Endothelial cell of hepatic sinusoid (primary cell): ENCODE data around the gene EDARADD.
"Not testable (repeated sequence)": the region's sequence is repeated elsewhere in the genome, so short reads cannot be mapped to it uniquely, and the experiment has no call there.

Source experiments
- in situ Hi-C: cut with HindIII; loops from 2 replicates; pipeline ENCODE4 v1.10.0; 2017; ENCODE audit warnings: low sequenced_read_pairs

The EDARADD gene

DNA sequence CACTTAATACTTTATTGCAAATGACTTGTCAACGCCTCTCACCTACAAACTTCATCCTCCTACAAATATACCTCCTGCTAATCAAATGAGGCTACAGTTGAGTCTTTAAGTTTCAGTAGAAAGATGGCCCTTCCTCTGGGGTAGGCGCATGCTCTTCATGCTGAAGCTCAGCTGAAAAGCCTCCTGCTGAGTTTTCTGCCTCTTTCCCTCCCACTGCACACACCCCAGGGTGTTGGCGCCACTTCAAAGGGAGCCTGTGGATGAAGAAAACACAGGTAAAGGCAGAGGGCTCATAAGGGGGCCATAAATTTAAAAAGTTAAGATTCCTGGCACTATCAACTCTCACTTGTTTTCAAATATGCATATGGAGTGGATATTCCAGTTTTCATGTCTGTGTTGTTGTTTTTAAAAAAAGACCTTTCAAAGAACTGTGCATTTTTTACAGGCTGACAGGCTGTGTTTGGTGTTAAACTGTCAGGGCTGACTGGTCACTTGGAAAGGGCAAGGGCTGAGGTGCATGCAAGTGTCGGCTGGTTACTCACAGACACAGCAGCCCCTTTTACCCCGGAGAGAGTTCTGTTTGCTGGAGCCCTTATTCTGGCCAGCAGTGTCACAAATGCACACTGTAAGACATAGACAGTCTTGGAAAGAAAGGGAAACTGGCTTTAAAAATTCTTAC, 86.8 kb downstream of the EDARADD start:
- in situ Hi-C loops: no loop called here

DNA sequence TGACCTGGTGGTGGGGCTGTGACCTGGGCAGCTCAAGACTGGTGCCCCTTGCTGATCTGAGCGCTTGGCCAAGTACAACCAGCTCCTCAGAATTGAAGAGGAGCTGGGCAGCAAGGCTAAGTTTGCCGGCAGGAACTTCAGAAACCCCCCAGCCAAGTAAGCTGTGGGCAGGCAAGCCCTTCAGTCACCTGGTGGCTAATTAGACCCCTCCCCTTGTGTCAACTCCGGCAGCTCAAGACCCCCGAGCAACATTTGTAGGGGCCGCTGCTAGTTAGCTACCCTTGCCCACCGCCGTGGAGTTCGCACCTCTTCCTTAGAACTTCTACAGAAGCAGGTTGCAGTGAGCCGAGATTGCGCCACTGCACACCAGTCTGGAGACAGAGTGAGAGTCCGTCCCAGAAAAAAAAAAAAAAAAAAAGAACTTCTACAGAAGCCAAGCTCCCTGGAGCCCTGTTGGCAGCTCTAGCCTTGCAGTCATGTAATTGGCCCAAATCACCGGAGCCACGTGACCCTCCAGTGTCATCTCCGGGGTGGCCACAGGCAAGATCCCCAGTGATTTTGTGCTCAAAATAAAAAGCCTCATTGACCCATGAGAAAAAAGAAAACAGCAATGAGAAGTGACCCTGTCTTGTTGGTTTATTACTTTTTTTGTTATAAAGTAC, 90.4 kb downstream of the EDARADD start:
- in situ Hi-C loops: no loop called here

DNA sequence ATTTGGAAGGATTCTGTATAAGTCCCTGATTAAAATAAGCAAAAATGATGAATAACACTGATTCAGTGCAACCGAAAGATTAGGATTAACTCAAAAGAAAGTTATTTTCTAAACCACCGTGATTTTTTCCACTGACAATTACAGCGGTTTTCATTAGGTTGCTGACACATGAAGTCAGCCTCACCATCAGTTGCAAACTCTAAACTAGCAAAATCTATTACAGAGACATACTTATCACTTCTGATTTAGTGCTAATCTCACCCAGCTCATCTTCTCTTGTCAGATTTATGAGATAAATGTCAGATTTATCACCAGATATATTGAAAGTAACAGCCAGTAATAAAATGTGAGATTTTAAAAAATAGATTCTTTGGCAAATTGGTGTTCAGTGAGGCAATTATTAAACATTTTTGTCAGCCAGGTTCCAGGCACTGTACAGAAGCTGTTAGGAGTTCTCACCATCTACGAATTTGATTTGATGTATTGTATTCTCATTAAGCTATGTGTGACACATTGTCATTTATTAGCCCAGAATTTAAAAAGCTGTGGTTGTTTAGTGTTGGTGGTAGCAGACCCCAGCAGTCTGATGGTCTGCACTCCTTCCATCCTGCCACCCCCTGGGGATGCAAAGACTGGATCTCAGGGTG, 92.4 kb downstream of the EDARADD start:
- in situ Hi-C loops: loop anchor here (5.0 kb wide), 1 partner anchor 39 kb away; no protein-coding TSS in a partner anchor

GRCh38 chr1:236489161-236489560, 95.1 kb downstream of the EDARADD start:
- in situ Hi-C loops: loop anchor here (5.0 kb wide), 1 partner anchor 42 kb away; no protein-coding TSS in a partner anchor

- in situ Hi-C loops: loop anchor here (5.0 to 10.0 kb wide), 2 partner anchors 43 to 355 kb away; no protein-coding TSS in a partner anchor
Observed at GRCh38 chr1:236489710-236490377, 95.8 kb downstream of the EDARADD start.

- in situ Hi-C loops: loop anchor here (10.0 kb wide), 1 partner anchor 357 kb away; no protein-coding TSS in a partner anchor
Observed at GRCh38 chr1:236491469-236492136, 97.5 kb downstream of the EDARADD start.

DNA sequence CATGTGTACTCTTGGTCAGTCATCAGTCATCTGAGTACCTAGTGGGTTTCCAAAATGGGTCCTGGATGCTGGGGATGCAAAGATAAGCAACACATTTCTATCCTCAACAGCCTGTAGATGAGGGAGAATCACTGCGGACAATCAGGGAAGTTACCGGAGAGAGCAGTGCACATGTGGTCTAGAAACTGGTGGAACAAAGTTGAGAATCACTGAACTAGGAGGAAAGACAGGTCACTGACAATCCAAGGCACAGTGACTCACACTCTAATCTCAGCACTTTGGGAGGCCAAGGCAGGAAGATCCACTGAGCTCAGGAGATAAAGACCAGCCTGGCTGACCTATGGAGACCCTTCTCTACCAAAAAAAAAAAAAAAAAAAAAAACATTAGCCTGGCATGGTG, 98.3 kb downstream of the EDARADD start:
- in situ Hi-C loops: loop anchor here (10.0 kb wide), 1 partner anchor 358 kb away; no protein-coding TSS in a partner anchor

DNA sequence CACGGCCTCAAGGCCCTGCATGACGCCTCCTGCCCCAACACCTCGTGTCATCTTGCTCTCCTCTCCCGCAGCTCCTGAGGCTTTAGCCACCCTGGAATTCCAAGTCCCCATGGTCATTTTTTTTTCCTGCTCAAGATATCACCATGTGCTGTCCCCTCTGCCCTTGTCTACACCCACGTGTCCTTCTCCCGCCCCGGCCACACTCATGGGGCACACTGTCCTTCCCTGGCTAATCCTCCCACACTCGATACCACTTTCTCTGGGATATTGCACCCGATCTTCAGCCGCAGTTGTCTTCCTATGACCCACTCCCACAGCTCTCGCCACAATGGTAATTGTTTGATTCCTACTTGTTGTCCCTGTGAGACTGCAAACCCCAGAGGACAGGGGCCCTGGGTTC, 100.0 kb downstream of the EDARADD start:
- in situ Hi-C loops: loop anchor here (10.0 kb wide), 1 partner anchor 359 kb away; no protein-coding TSS in a partner anchor

DNA sequence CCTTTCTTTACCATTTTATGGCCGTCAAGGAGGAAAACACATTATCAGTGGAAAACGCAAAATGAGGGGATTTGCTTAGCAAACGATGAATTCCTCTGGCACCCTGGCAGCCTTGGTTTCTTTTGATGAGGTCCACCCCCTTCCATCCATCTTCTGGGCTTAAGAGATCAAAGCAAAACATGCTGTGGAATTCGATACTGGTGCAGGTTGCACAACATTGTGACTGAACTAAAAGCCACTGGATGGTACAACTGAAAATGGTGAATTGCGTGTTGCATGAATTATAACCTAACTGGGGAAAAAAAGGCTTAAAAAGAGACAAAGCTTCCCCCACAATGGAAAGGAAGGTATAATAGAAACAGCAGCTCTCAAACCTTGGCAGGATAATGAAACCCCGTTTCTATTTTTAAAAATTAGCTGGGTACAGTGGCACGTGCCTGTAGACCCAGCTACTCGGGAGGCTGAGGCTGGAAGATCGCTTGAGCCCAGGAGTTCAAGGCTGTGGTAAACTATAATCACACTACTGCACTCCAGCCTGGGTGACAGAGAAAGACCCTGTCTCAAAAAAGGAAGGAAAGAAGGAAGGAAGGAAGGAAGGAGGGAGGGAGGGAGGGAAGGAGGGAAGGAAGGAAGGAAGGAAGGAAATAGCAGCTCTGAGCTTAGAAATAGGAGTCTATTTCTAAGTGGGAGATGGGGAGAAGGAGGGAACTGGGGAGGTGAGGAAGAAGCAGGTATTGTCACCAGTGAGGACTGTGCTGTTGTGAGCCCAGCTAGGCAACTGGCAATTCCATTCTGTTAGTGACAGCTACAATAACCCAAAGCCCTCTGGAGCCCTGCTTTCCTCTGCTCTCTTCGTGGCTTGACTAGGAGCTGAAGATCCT, 100.7 kb downstream of the EDARADD start:
- in situ Hi-C loops: loop anchor here (10.0 kb wide), 1 partner anchor 360 kb away; no protein-coding TSS in a partner anchor

DNA sequence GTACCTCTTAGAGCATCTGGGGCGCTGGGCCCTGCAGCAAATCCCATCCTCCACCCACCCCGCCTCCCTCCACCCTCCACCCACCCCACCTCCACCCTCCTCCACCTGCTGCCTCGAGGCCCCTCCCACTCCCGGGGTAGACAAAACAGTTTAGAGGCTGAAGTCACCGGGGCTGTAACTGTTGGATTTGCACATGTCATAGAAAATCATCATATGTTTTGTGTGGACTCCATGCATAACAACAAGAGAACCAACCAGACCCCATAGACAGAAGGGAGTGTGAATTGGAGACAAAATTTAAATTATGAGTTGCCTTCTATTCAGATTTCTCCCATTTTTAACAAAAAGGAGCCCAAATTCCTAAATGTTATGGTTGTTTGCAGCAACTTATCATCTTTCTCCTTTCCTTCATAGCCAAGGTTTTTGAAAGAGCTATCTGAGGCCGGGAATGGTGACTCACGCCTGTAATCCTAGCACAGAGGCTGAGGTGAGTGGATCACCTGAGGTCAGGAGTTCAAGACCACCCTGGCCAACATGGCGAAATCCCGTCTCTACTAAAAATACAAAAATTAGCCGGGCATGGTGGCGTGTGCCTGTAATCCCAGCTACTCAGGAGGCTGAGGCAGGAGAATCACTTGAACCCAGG, 101.5 kb downstream of the EDARADD start:
- in situ Hi-C loops: loop anchor here (10.0 kb wide), 1 partner anchor 361 kb away; no protein-coding TSS in a partner anchor

DNA sequence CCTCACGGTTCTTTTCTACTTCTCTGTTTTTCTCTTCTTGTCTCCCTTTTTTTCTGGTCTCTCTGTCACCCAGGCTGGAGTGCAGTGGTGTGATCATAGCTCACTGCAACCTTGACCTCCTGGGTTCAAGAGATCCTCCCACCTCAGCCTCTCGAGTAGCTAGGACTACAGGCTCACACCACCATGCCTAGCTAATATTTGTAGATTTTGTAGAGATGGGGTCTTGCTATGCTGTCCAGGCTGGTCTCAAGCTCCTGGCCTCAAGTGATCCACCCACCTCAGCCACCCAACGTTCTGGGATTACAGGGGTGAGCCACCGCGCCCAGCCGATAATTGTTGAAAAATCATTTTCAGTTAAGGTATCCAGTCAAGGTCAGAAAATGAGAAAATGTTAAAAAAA, 103.8 kb downstream of the EDARADD start:
- in situ Hi-C loops: loop anchor here (10.0 kb wide), 1 partner anchor 363 kb away; no protein-coding TSS in a partner anchor

GRCh38 chr1:236501093-236501492, 107.0 kb downstream of the EDARADD start:
- in situ Hi-C loops: no loop called here

DNA sequence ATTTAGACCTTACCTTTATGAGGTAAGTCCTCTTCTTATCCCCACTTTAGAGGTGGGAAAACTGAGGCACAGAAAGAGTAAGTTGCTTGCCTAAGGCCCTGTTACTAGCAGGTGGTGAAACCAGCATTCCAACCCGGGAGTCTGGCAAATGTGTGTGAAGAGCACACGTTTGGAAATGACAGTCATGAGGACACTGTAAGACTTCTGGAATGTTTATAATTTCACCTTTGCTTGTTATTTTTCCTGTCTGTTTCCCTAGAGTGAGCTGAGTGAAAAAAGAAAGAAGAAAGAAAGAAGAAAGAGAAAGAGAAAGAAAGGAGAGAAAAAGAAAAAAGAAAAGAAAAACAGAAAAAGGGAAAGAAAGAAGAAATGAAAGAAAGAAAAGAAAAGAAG, 108.5 kb downstream of the EDARADD start:
- in situ Hi-C loops: no loop called here

GRCh38 chr1:236502972-236503639, 109.0 kb downstream of the EDARADD start:
- in situ Hi-C loops: no loop called here

DNA sequence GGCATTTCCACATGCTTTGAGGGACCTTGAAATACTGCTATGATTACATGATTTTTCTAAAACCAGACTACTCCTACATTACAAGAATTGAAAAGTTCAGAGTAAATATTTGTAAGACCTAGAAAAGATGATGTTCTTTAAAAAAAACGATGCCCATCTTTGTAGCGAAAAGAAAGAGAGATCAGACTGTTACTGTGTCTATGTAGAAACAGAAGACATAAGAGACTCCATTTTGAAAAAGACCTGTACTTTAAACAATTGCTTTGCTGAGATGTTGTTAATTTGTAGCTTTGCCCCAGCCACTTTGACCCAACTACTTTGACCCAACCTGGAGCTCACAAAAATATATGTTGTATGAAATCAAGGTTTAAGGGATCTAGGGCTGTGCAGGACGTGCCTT, 110.3 kb downstream of the EDARADD start:
- in situ Hi-C loops: not testable (repeated sequence)

DNA sequence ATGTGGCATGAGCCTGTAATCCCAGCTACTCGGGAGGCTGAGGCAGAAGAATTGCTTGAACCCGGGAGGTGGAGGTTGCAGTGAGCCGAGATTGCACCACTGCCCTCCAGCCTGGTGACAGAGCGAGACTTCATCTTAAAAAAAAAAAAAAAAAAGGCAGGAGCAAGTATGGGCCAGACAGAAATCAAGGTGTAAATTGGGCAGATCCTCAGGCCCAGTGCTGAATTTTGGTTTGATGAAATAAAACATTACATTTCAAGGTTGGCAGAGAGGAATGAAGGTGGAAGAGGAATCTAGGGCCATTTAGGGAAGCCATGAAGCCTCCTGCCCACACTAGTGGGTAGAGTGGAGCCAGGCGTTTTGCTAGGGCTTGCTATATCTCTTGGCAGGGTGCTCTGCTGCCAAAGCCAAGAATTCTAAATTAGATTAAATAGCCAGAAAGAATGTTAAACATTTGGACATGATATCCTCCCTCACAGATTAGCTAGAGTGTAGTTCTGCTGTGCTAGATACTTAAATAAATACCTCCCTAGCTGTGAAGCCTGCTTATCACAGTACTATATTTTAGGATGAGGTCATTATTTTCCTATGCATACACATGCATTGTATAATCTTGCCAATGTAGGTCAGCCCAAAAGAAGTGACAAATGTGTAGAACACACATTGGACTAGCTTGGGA, 113.1 kb downstream of the EDARADD start:
- in situ Hi-C loops: no loop called here

- in situ Hi-C loops: no loop called here
Observed at GRCh38 chr1:236508593-236509027, 114.5 kb downstream of the EDARADD start.

- in situ Hi-C loops: no loop called here
Observed at GRCh38 chr1:236509203-236509602, 115.1 kb downstream of the EDARADD start.
